HG03025 (cell line): Measurements from ENCODE around the gene BEND5.

Experiments used
- ATAC-seq: cut with Tn5 transposase; IDR thresholded peaks from one replicate; pipeline ENCODE4 v1.9.1; 2021; ENCODE audit warnings: mild to moderate bottlenecking, moderate library complexity; ENCODE audit not compliant: unreplicated experiment, low FRiP score

The BEND5 gene

GRCh38 chr1:48686159-48686558 lies 90.5 kb downstream of the BEND5 start:
- ATAC-seq, result no peak

GRCh38 chr1:48684381-48684780 lies 92.3 kb downstream of the BEND5 start:
- no peak for ATAC-seq

GRCh38 chr1:48683839-48684238 lies 92.9 kb downstream of the BEND5 start:
- ATAC-seq, result no peak

- ATAC-seq, result no peak
Measured at GRCh38 chr1:48681476-48682305, 95.0 kb downstream of the BEND5 start.

- ATAC-seq, result no peak
Measured at GRCh38 chr1:48680411-48681035, 96.2 kb downstream of the BEND5 start.

GRCh38 chr1:48679859-48680258 lies 96.8 kb downstream of the BEND5 start:
- ATAC-seq, result no peak

GRCh38 chr1:48678710-48679505 lies 97.8 kb downstream of the BEND5 start:
- ATAC-seq, result no peak
